ENCODE measurements around the gene MISP3.
"Not testable (repeated sequence)": the region's sequence is repeated elsewhere in the genome, so short reads cannot be mapped to it uniquely, and the experiment has no call there.

MISP3 gene

DNA sequence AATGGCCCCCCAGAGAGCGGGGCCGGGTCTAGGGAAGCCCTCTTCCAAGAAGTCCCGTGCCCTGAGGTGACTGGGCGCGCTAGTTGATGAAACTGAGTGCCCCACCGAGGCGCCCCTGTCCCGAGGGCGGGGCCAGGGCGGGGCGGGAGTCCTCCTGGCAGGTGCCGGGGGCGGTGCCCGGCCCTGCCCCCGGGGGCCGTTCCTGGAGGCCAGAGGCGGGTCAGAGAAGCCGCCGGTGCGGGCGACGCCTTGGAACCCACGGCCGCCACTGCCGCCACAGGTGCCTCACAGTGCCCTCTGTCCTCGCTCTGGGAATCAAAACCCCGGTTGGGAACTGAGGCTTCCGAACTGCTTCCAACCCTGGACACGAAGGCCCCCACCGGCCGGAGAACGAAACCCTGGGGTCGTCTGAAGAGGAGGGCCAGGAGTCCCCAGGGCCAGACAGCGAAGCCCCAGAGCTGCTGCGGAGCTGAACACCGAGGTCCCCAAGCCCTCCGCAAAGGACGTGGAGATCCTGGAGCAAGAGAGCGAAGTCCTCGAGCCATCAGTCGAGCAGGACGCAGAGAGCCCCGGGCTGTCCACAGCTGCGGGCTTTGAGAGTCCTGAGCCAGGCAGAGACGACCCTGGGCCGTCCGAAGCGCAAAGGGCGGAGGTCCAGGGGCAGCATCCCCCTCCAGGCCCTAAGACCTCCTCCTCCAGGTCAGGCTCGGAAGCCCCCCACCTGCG is at the start of gene MISP3:
Gene MISP3, plus strand, starts transcription at position 252 of the 726 bp plus-strand sequence. CDS start 524 bp downstream, outside the sequence.
- H3K4me3 ChIP-seq (ENCODE audit: control insufficient read depth, low read depth, low read length), result peak within 1 kb of the TSS; percentile 58
- DNase-seq (ENCODE audit: low read depth), result no peak
- TF ChIP-seq, protein P1, sequence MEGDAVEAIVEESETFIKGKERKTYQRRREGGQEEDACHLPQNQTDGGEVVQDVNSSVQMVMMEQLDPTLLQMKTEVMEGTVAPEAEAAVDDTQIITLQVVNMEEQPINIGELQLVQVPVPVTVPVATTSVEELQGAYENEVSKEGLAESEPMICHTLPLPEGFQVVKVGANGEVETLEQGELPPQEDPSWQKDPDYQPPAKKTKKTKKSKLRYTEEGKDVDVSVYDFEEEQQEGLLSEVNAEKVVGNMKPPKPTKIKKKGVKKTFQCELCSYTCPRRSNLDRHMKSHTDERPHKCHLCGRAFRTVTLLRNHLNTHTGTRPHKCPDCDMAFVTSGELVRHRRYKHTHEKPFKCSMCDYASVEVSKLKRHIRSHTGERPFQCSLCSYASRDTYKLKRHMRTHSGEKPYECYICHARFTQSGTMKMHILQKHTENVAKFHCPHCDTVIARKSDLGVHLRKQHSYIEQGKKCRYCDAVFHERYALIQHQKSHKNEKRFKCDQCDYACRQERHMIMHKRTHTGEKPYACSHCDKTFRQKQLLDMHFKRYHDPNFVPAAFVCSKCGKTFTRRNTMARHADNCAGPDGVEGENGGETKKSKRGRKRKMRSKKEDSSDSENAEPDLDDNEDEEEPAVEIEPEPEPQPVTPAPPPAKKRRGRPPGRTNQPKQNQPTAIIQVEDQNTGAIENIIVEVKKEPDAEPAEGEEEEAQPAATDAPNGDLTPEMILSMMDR (conservative IDR thresholded peaks at IDR 0.05; ENCODE audit: control insufficient read depth, insufficient read depth, low read depth, low read length), result no peak

GRCh38 chr19:14023404-14024235 is 49.0 kb upstream of the MISP3 start:
- TF ChIP-seq, protein P1 (conservative IDR thresholded peaks at IDR 0.05; ENCODE audit: control insufficient read depth, insufficient read depth, low read depth, low read length), result no peak
- no peak for DNase-seq (ENCODE audit: low read depth)
- no peak overlapping the region for H3K4me3 ChIP-seq (ENCODE audit: control insufficient read depth, low read depth, low read length)

- not testable (repeated sequence) for DNase-seq (ENCODE audit: low read depth); H3K4me3 ChIP-seq (ENCODE audit: control insufficient read depth, low read depth, low read length)
Measured at GRCh38 chr19:14026652-14027192, 45.9 kb upstream of the MISP3 start.

GRCh38 chr19:14027856-14028450 is 44.6 kb upstream of the MISP3 start, which contains the start of gene RLN3:
RLN3 (plus strand) TSS chr19:14028148; CDS start chr19:14028205, 57 bp downstream.
- DNase-seq (ENCODE audit: low read depth), result no peak
- TF ChIP-seq, protein P1 (conservative IDR thresholded peaks at IDR 0.05; ENCODE audit: control insufficient read depth, insufficient read depth, low read depth, low read length), result no peak
- no peak within 1 kb of the TSS for H3K4me3 ChIP-seq (ENCODE audit: control insufficient read depth, low read depth, low read length)

DNA sequence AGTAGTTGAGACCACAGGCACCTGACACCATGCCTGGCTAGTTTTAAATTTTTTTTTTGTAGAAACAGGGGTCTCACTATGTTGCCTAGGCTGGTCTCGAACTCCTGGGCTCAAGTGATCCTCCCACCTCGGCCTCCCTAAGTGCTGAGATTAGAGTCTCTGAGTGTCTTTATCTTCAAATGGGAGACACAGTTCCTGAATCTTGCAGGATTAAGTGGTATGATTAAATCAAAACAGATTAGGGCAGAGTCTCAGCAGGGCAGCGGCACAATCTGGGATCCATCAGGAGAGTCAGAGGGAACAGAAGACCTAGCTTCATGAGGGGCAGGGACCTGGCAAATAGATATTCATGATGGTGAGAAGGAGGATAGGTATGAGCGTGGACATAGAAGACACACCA is 43.7 kb upstream of the MISP3 start:
- TF ChIP-seq, protein P1 (conservative IDR thresholded peaks at IDR 0.05; ENCODE audit: control insufficient read depth, insufficient read depth, low read depth, low read length), result no peak
- no peak overlapping the region for H3K4me3 ChIP-seq (ENCODE audit: control insufficient read depth, low read depth, low read length)
- no peak for DNase-seq (ENCODE audit: low read depth)

DNA sequence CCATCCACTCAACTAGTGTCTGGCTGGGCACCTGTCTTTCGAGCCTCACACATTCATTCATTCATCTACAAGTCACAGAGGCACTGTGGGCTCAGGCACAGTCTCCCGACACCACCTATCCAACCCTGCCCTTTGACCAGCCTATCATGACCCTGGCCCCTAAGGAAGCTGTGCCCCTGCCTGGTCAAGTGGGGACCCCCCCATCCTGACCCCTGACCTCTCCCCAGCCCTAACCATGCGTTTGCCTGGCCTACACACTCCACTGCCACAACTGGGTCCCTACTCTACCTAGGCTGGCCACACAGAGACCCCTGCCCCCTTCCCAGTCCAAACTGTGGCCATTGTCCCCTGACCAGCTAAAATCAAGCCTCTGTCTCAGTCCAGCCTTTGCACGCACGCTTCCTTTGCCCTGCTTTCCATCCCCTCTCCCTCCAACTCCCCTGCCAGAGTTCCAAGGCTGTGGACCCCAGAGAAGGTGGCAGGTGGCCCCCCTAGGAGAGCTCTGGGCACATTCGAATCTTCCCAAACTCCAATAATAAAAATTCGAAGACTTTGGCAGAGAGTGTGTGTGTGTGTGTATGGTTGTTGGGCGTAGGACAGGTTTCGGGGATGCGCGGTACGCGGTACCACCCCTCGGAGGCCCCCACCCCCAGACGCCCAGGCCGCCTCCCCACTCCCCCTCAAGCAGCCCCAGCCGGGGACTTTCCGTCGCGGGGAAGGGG is 41.4 kb upstream of the MISP3 start:
- peak overlapping the region; percentile 55 for H3K4me3 ChIP-seq (ENCODE audit: control insufficient read depth, low read depth, low read length)
- no peak for DNase-seq (ENCODE audit: low read depth)
- TF ChIP-seq, protein P1 (conservative IDR thresholded peaks at IDR 0.05; ENCODE audit: control insufficient read depth, insufficient read depth, low read depth, low read length), result no peak

Measured in fibroblast of mammary gland (primary cell).